Activated T-cell treated with anti-CD3 and anti-CD28 coated beads for 1 hour (primary cell): Measurements from ENCODE around the gene BMPR2.

Experiments
- DNase-seq: peaks from one replicate; pipeline ENCODE4 v3.0.0-alpha.2; 2020; ENCODE audit warnings: low read depth

The BMPR2 gene

GRCh38 chr2:202599911-202600310 lies 223.8 kb downstream of the BMPR2 start:
- no peak for DNase-seq

- DNase-seq, result no peak
These were observed 228.6 kb downstream of the BMPR2 start for GRCh38 chr2:202604699-202605098.

GRCh38 chr2:202605174-202605573 lies 229.0 kb downstream of the BMPR2 start:
- DNase-seq, result no peak

GRCh38 chr2:202608142-202608852 lies 232.2 kb downstream of the BMPR2 start:
- no peak for DNase-seq

- DNase-seq, result no peak
These were observed 233.4 kb downstream of the BMPR2 start for GRCh38 chr2:202609381-202610145.

GRCh38 chr2:202610380-202610779 lies 234.3 kb downstream of the BMPR2 start:
- no peak for DNase-seq

- no peak for DNase-seq
These were observed 236.0 kb downstream of the BMPR2 start for GRCh38 chr2:202612145-202612544.

- no peak for DNase-seq
These were observed 237.4 kb downstream of the BMPR2 start for GRCh38 chr2:202613479-202613878.
